ENCODE data around the gene PITRM1. TPM values are rescaled to one million over a fixed set of nuclear protein-coding genes. Genes with fewer than 3 reads are reported as not detected.

PITRM1 gene
- polyA plus RNA-seq, 1 donor (not counting 4 experiments of a cell fraction or from before 2014, with no cell fraction given), result 47.2 TPM

DNA sequence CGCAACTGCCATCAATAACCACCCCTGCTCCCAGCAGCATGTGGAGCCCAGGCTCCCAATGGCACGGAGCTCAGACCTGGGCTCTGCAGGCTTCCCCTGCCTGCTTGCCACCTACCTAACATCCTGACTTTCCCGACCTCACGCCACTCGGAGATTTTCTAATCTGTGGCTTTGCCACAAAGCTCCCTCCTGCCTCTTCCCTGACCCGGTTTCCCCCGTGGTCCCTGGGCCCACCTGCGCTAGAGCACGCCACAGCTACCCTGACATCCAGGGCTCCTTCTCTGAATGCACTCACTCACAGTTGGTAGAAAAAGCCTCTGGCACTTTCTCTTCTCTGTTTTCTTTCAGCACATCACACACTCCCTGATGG, 20.0 kb downstream of the PITRM1 start:
- no peaks in the 10 kb centered on the region for H3K4me1 ChIP-seq (ENCODE audit: control insufficient read depth, extremely low read depth, insufficient read depth, low read length)
- no peak overlapping the region for H3K9ac ChIP-seq (ENCODE audit: control insufficient read depth, extremely low read depth, insufficient read depth, low read length)
- peaks cover 52 to 55% of the 10 kb centered on the region in 2 experiments for H3K36me3 ChIP-seq (ENCODE audit: control insufficient read depth in 2 of 2, extremely low read depth in 1 of 2, insufficient read depth in 2 of 2, low read length in 2 of 2)
- no peak overlapping the region for H3K27ac ChIP-seq (ENCODE audit: control insufficient read depth, insufficient read depth, low read length)
- no peaks in the 10 kb centered on the region for H4K20me1 ChIP-seq (ENCODE audit: control insufficient read depth, extremely low read depth, insufficient read depth, low read length)
- no peaks in the 10 kb centered on the region for H3K79me2 ChIP-seq (ENCODE audit: control insufficient read depth, insufficient read depth, low read length)
- H2AFZ ChIP-seq (ENCODE audit: control insufficient read depth, low read length), result no peak overlapping the region
- TF ChIP-seq EZH2 (IDR thresholded peaks at IDR 0.05; ENCODE audit: low read length), result no peak
- TF ChIP-seq, protein P1, sequence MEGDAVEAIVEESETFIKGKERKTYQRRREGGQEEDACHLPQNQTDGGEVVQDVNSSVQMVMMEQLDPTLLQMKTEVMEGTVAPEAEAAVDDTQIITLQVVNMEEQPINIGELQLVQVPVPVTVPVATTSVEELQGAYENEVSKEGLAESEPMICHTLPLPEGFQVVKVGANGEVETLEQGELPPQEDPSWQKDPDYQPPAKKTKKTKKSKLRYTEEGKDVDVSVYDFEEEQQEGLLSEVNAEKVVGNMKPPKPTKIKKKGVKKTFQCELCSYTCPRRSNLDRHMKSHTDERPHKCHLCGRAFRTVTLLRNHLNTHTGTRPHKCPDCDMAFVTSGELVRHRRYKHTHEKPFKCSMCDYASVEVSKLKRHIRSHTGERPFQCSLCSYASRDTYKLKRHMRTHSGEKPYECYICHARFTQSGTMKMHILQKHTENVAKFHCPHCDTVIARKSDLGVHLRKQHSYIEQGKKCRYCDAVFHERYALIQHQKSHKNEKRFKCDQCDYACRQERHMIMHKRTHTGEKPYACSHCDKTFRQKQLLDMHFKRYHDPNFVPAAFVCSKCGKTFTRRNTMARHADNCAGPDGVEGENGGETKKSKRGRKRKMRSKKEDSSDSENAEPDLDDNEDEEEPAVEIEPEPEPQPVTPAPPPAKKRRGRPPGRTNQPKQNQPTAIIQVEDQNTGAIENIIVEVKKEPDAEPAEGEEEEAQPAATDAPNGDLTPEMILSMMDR (optimal IDR thresholded peaks at IDR 0.05 in 1 of 3, IDR thresholded peaks at IDR 0.05 in 1 of 3, conservative IDR thresholded peaks at IDR 0.05 in 1 of 3; ENCODE audit: extremely low read depth in 1 of 3, insufficient read depth in 2 of 3, low read length in 3 of 3), result no peak
- dilution Hi-C loops (cut with MboI; ENCODE audit: extremely low pct_ligation_motif_present, low sequenced_read_pairs), result no loop called here
- no peak overlapping the region for H3K4me2 ChIP-seq (ENCODE audit: control insufficient read depth, extremely low read depth, insufficient read depth, low read depth, low read length)
- FAIRE-seq, result no peak
- no peak for DNase-seq (ENCODE audit: low read depth, low spot score)
- H3K9me1 ChIP-seq (ENCODE audit: control insufficient read depth, extremely low read depth, insufficient read depth, low read length), result no peaks in the 10 kb centered on the region
- H3K27me3 ChIP-seq (ENCODE audit: control insufficient read depth, extremely low read depth, insufficient read depth, low read length), result no peaks in the 10 kb centered on the region
- H3K9me3 ChIP-seq (ENCODE audit: control insufficient read depth, low read depth, low read length), result no peaks in the 10 kb centered on the region
- H3K4me3 ChIP-seq (ENCODE audit: control insufficient read depth in 2 of 3, extremely low read depth in 1 of 3, insufficient read depth in 2 of 3, low read depth in 1 of 3, low read length in 3 of 3), result no peak overlapping the region

DNA sequence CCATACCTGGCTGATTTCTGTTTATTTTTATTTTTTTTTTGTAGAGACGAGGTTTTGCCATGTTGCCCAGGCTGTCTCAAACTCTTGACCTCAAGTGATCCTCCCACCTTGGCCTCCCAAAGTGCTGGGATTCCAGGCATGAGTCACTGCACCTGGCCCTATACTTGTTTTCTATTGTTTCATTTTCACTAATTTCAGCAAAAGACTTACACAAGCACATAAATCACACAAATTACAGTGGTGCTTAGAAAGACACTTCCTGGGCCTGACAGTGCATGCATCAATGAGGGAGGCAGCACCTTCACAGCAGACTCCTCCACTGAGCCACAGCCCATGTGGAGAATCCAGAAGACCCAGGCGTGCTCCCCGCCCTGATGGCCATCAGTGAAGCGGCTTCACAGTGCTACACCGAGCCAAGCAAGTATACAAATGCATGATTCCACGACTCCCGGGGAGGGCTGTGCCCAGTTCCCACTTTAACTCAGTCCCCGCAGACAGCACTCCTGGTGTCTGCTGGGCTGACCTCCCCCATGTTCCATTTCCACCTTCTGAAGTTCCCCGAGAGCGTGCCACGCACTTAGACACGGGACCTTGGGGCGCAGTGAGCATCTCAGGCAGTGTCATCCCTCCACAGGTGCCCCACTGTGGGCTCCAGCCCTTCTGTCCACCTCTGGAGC, 20.6 kb downstream of the PITRM1 start:
- H3K4me3 ChIP-seq (ENCODE audit: control insufficient read depth in 2 of 3, extremely low read depth in 1 of 3, insufficient read depth in 2 of 3, low read depth in 1 of 3, low read length in 3 of 3), result no peak overlapping the region
- no peaks in the 10 kb centered on the region for H3K79me2 ChIP-seq (ENCODE audit: control insufficient read depth, insufficient read depth, low read length)
- no peak overlapping the region for H3K27ac ChIP-seq (ENCODE audit: control insufficient read depth, insufficient read depth, low read length)
- no peak overlapping the region for H3K9ac ChIP-seq (ENCODE audit: control insufficient read depth, extremely low read depth, insufficient read depth, low read length)
- no peaks in the 10 kb centered on the region for H3K27me3 ChIP-seq (ENCODE audit: control insufficient read depth, extremely low read depth, insufficient read depth, low read length)
- no peak for DNase-seq (ENCODE audit: low read depth, low spot score)
- H3K4me2 ChIP-seq (ENCODE audit: control insufficient read depth, extremely low read depth, insufficient read depth, low read depth, low read length), result no peak overlapping the region
- dilution Hi-C loops (cut with MboI; ENCODE audit: extremely low pct_ligation_motif_present, low sequenced_read_pairs), result no loop called here
- TF ChIP-seq, protein P1 (optimal IDR thresholded peaks at IDR 0.05 in 1 of 3, IDR thresholded peaks at IDR 0.05 in 1 of 3, conservative IDR thresholded peaks at IDR 0.05 in 1 of 3; ENCODE audit: extremely low read depth in 1 of 3, insufficient read depth in 2 of 3, low read length in 3 of 3), result no peak
- no peak for TF ChIP-seq EZH2 (IDR thresholded peaks at IDR 0.05; ENCODE audit: low read length)
- H4K20me1 ChIP-seq (ENCODE audit: control insufficient read depth, extremely low read depth, insufficient read depth, low read length), result no peaks in the 10 kb centered on the region
- H2AFZ ChIP-seq (ENCODE audit: control insufficient read depth, low read length), result no peak overlapping the region
- H3K9me3 ChIP-seq (ENCODE audit: control insufficient read depth, low read depth, low read length), result no peaks in the 10 kb centered on the region
- H3K9me1 ChIP-seq (ENCODE audit: control insufficient read depth, extremely low read depth, insufficient read depth, low read length), result no peaks in the 10 kb centered on the region
- H3K36me3 ChIP-seq (ENCODE audit: control insufficient read depth in 2 of 2, extremely low read depth in 1 of 2, insufficient read depth in 2 of 2, low read length in 2 of 2), result peaks cover 55 to 56% of the 10 kb centered on the region in 2 experiments
- no peaks in the 10 kb centered on the region for H3K4me1 ChIP-seq (ENCODE audit: control insufficient read depth, extremely low read depth, insufficient read depth, low read length)
- no peak for FAIRE-seq

All from keratinocyte (primary cell).